D721Med (cell line): ENCODE measurements around the gene NRP2.

Experiments used
- DNase-seq: peaks from one replicate; pipeline ENCODE4 v3.0.0; 2011; ENCODE audit warnings: low spot score; ENCODE audit not compliant: insufficient read length
- FAIRE-seq: peaks from 2 replicates; lab custom pipeline; 2011; peaks lifted over from hg19 to GRCh38; lab: Jason Lieb, UNC
- TF ChIP-seq, protein P1 (sequence below): IDR thresholded peaks from 2 replicates; pipeline ENCODE4 v1.5.1; 2012; ENCODE audit warnings: mild to moderate bottlenecking, control low read depth; ENCODE audit not compliant: insufficient read depth; ENCODE audit errors: missing control alignments

NRP2 gene

GRCh38 chr2:205703471-205704126 is 21.3 kb downstream of the NRP2 start:
- DNase-seq (no peak), FAIRE-seq (no peak)
- TF ChIP-seq, protein P1, sequence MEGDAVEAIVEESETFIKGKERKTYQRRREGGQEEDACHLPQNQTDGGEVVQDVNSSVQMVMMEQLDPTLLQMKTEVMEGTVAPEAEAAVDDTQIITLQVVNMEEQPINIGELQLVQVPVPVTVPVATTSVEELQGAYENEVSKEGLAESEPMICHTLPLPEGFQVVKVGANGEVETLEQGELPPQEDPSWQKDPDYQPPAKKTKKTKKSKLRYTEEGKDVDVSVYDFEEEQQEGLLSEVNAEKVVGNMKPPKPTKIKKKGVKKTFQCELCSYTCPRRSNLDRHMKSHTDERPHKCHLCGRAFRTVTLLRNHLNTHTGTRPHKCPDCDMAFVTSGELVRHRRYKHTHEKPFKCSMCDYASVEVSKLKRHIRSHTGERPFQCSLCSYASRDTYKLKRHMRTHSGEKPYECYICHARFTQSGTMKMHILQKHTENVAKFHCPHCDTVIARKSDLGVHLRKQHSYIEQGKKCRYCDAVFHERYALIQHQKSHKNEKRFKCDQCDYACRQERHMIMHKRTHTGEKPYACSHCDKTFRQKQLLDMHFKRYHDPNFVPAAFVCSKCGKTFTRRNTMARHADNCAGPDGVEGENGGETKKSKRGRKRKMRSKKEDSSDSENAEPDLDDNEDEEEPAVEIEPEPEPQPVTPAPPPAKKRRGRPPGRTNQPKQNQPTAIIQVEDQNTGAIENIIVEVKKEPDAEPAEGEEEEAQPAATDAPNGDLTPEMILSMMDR, result no peak

DNA sequence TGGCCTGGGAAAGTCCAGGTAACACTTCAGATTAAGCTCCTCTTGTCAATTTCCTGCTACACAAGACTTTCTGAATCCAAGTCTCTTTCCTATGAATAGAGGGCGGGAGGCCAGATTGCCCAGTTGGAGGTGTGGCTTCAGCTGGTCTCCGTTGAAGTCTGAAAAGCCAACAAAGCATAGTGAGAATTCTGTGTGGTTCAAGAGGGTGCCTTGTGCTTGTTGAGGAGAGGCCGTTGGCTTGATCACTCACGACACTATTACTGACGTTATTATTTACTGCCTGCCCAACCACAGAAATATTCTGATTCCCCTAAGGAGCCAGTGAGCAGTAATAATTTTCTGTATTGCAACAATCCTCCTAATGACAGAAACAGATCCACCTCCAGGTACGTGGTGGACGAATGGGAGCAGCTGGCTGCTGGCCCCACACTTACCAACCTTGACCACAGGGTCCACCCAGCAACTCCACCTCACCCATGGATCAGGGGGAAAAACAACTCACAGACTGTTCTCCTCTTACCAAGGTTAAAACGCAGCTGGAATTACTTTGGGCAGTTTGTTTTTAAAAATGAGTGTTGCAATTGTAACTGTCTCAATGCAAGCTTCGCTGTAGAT is 21.9 kb downstream of the NRP2 start:
- TF ChIP-seq, protein P1, result no peak
- FAIRE-seq, result no peak
- no peak for DNase-seq

GRCh38 chr2:205705511-205706349 is 23.4 kb downstream of the NRP2 start:
- FAIRE-seq (no peak), DNase-seq (no peak)
- TF ChIP-seq, protein P1, result no peak

DNA sequence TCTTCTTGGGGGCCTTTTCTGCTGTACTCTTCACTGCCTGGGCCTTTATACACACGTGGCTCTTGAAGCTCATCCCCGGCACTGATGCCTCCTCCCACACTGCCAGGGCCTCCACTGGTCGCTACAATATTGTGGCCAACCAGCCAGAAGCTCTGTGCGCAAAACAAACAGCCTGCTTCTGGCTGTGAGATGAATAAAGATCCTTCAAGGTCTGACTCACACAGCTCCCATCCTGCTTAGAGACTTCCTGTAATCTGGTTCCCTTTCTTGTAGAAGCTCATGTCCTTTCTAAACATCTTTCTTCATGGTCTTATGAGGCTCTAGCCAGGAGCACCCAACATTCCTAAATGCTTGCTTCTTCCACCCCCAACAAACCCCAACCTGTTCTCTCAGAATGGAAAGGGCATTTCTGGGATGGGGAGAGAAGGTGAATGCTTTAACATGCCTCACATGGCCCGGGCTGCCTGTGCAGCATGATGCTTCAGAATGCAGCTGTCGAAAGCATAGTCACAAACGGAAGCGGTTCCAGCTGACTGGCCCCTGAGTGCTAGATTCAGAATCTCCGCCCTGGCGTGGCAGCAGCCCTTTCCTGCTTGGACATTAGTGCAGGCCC is 24.6 kb downstream of the NRP2 start:
- TF ChIP-seq, protein P1, result no peak
- FAIRE-seq (no peak), DNase-seq (no peak)

DNA sequence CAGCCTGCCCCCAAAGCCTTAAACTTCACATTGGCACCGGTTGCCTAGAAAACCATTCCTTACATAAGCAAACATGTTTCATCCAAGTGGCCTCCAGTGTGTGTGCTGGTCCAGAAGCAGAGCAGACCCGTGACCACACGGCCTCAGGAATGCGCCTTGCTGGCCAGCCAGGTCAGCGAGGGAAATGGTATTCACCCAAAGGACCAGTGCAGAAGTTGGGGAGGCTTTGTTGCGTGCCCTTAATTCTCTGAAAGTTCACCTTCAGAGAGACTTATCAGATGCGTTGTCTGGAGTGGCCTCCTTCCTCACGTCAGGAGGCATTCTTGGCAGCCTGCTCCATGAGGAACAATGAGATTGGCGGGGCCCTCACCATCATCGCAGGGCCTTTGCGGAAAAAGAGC is 25.9 kb downstream of the NRP2 start:
- FAIRE-seq (no peak), DNase-seq (no peak)
- TF ChIP-seq, protein P1, result no peak

- FAIRE-seq (no peak), DNase-seq (no peak)
- TF ChIP-seq, protein P1, result no peak
Measured at GRCh38 chr2:205709319-205709718, 27.0 kb downstream of the NRP2 start.
